DND-41 (cell line): ENCODE measurements around the gene GGN.

Source experiments
- ATAC-seq: fragments of 200-7000 bp; cut with Tn5 transposase; 3 replicates; pipeline ENCODE4 v1.9.1; 2021; ENCODE audit warnings: low read depth; ENCODE audit not compliant: insufficient read depth
- DNase-seq: peaks from one replicate; pipeline ENCODE4 v3.0.0-alpha.2; 2020
- H2AFZ ChIP-seq: 2 replicates; pipeline ENCODE4 v1.6.0; 2012; ENCODE audit warnings: low read depth, low read length
- H3K27ac ChIP-seq: 2 replicates; pipeline ENCODE4 v1.5.1; 2012; ENCODE audit warnings: low read length, inconsistent platforms
- H3K27me3 ChIP-seq: fragments of 200-600 bp; sonication (generic); 2 replicates; pipeline ENCODE4 v1.6.0; 2012; ENCODE audit warnings: low read length, mild to moderate bottlenecking, inconsistent platforms; ENCODE audit not compliant: insufficient read depth, poor library complexity
- H3K36me3 ChIP-seq: 2 replicates; pipeline ENCODE4 v1.5.1; 2012; ENCODE audit warnings: low read length, inconsistent platforms; ENCODE audit not compliant: insufficient read depth
- H3K4me1 ChIP-seq: 2 replicates; pipeline ENCODE4 v1.5.1; 2012; ENCODE audit warnings: mild to moderate bottlenecking, low read length; ENCODE audit not compliant: insufficient read depth
- H3K4me2 ChIP-seq: 2 replicates; pipeline ENCODE4 v1.6.0; 2012; ENCODE audit warnings: mild to moderate bottlenecking, moderate library complexity, low read length, inconsistent platforms; ENCODE audit not compliant: insufficient read depth
- H3K4me3 ChIP-seq, 2 experiments: fragments of 200-600 bp in 1 of 2; shearing (Covaris generic) in 1 of 2; 2 replicates each; pipeline ENCODE4 v1.5.1; 2012 to 2016; ENCODE audit warnings: inconsistent platforms in 2 of 2, low read length in 2 of 2, mild to moderate bottlenecking in 2 of 2, low read depth in 1 of 2, moderate library complexity in 1 of 2
- H3K79me2 ChIP-seq: 2 replicates; pipeline ENCODE4 v1.6.0; 2012; ENCODE audit warnings: low read length, inconsistent platforms; ENCODE audit not compliant: insufficient read depth
- H3K9ac ChIP-seq: 2 replicates; pipeline ENCODE4 v1.6.0; 2012; ENCODE audit warnings: low read depth, mild to moderate bottlenecking, inconsistent platforms, low read length, moderate library complexity
- H3K9me3 ChIP-seq: 2 replicates; pipeline ENCODE4 v1.5.1; 2012; ENCODE audit warnings: low read length, moderate library complexity, mild to moderate bottlenecking, inconsistent platforms; ENCODE audit not compliant: insufficient read depth, severe bottlenecking
- H4K20me1 ChIP-seq: 2 replicates; pipeline ENCODE4 v1.6.0; 2012; ENCODE audit warnings: low read length; ENCODE audit not compliant: insufficient read depth
- EZH2 ChIP-seq: IDR thresholded peaks from 3 replicates; pipeline ENCODE4 v1.6.1; 2012; ENCODE audit warnings: borderline replicate concordance, low read depth, mild to moderate bottlenecking, moderate library complexity, low read length, inconsistent platforms; ENCODE audit not compliant: severe bottlenecking
- TF ChIP-seq, protein P1 (sequence below): IDR thresholded peaks from 2 replicates; pipeline ENCODE4 v1.5.1; 2012; ENCODE audit warnings: borderline replicate concordance, low read length, moderate library complexity, mild to moderate bottlenecking; ENCODE audit not compliant: poor library complexity, severe bottlenecking; ENCODE audit errors: extremely low read depth

GGN gene

DNA sequence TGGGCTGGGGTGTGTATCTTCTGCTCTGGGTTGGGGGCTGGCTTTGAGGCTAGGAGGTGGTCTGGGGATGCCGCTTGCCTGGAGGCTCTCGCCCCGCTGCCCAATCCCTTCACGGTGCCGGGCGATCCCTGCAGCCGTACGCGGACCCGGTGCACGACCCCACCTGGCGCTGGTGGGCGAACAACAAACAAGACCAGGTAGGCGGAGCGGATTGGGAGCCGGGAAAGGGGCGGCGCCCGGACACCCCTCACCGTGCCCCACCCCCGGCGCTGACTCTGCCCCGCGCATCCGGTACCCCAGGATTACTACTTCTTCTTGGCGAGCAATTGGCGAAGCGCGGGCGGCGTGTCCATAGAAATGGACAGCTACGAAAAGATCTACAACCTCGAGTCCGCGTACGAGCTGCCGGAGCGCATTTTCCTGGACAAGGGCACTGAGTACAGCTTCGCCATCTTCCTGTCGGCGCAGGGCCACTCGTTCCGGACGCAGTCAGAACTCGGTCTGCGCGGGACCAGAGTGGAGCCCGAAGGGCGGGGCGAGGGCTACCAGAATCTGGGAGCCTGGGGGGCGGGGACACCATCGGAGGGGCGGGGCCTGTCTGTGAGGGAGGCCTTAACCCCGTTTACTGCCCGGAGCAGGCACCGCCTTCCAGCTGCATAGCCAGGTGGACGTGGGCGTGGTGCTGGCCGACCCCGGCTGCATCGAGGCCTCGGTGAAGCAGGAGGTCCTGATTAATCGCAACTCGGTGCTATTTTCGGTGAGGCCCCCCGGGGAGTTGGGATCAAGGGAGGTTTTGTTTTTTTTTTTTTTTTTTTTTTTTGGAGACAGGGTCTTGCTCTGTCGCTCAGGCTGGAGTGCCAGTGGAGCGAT, 25.5 kb downstream of the GGN start:
- H3K27me3 ChIP-seq: peaks cover 4% of the 10 kb centered on the region
- no peak overlapping the region for H3K4me3 ChIP-seq
- no peak overlapping the region for H2AFZ ChIP-seq
- TF ChIP-seq, protein P1, sequence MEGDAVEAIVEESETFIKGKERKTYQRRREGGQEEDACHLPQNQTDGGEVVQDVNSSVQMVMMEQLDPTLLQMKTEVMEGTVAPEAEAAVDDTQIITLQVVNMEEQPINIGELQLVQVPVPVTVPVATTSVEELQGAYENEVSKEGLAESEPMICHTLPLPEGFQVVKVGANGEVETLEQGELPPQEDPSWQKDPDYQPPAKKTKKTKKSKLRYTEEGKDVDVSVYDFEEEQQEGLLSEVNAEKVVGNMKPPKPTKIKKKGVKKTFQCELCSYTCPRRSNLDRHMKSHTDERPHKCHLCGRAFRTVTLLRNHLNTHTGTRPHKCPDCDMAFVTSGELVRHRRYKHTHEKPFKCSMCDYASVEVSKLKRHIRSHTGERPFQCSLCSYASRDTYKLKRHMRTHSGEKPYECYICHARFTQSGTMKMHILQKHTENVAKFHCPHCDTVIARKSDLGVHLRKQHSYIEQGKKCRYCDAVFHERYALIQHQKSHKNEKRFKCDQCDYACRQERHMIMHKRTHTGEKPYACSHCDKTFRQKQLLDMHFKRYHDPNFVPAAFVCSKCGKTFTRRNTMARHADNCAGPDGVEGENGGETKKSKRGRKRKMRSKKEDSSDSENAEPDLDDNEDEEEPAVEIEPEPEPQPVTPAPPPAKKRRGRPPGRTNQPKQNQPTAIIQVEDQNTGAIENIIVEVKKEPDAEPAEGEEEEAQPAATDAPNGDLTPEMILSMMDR: no peak
- no peak for TF ChIP-seq EZH2
- no peak overlapping the region for H3K4me2 ChIP-seq
- no peaks in the 10 kb centered on the region; the same call in 1 of the 2 replicates for H4K20me1 ChIP-seq
- ATAC-seq (no peak), DNase-seq (no peak)
- no peaks in the 10 kb centered on the region for H3K4me1 ChIP-seq
- H3K9me3 ChIP-seq: peaks cover 4% of the 10 kb centered on the region
- H3K79me2 ChIP-seq: no peaks in the 10 kb centered on the region
- H3K36me3 ChIP-seq: no peaks in the 10 kb centered on the region
- H3K9ac ChIP-seq: no peak overlapping the region
- no peak overlapping the region for H3K27ac ChIP-seq

DNA sequence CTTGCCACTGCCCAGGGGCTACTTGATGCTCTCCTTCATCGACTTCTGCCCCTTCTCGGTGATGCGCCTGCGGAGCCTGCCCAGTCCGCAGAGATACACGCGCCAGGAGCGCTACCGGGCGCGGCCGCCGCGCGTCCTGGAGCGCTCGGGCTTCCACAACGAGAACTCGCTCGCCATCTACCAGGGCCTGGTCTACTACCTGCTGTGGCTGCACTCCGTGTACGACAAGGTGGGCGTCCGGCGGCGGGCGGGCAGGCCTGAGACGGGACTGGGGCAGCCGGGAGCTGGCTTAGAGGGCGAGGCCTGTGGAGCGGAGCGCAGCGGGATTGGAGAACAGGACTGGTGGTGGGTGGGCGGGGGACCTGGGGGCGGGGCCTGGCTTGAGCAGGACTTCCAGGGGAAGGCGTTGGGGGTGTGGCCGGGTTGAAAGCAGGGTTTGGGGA, 26.2 kb downstream of the GGN start:
- Histone ChIP-seq H3K9me3 (peaks cover 4% of the 10 kb centered on the region), H3K4me3 (no peak overlapping the region), H3K36me3 (no peaks in the 10 kb centered on the region), H3K4me2 (no peak overlapping the region), H3K4me1 (no peaks in the 10 kb centered on the region), H4K20me1 (no peaks in the 10 kb centered on the region; the same call in 1 of the 2 replicates), H3K27me3 (peaks cover 4% of the 10 kb centered on the region), H2AFZ (no peak overlapping the region), H3K79me2 (no peaks in the 10 kb centered on the region), H3K9ac (no peak overlapping the region), H3K27ac (no peak overlapping the region)
- ATAC-seq (no peak), DNase-seq (no peak)
- no peak for TF ChIP-seq EZH2
- TF ChIP-seq, protein P1: no peak

DNA sequence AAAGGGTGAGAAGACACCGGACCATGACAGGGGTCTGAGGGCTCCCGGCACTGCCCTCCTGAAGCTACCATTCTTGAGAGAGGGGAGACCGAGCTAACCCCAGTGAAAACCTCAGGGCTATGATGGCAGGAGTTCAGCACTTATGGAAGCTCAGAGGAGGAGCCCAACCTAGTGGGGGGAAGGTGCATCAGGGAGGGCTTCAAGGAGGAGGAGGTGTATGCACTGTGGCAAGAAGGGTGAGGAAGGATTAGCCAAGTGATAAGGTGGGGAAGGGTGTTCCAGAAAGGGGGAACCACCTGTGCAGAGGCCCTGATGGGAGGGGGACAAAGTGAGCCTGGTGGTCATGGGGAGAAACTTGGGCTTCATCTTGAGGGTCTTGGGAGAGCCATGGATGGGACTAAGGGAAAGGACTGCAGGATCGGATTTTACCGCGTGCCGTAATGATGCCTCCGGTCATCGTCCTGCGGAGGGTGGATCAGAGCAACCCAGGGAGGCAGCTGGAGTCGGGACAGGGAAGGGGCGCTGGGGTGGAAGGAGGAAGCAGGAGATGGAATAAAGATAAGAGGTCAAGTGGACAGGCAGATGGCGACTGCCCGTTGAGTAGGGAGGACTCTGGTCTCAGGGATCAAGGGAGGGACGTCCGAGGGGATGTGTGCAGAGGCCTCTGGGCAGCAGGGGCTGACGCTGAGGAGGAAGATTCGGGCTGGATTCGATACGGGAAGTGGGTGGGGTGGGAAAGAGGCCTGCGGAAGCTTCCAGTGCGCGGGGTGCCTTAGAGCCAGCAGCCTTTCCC, 26.8 kb downstream of the GGN start:
- Histone ChIP-seq H3K27ac (no peak overlapping the region), H3K4me3 (no peak overlapping the region), H3K4me2 (no peak overlapping the region), H3K27me3 (peaks cover 4% of the 10 kb centered on the region), H3K9me3 (peaks cover 4% of the 10 kb centered on the region), H3K36me3 (no peaks in the 10 kb centered on the region), H3K4me1 (no peaks in the 10 kb centered on the region), H3K79me2 (no peaks in the 10 kb centered on the region), H2AFZ (no peak overlapping the region), H4K20me1 (no peaks in the 10 kb centered on the region; the same call in 1 of the 2 replicates), H3K9ac (no peak overlapping the region)
- DNase-seq (no peak), ATAC-seq (no peak)
- TF ChIP-seq, protein P1: no peak
- no peak for TF ChIP-seq EZH2
